ENCODE results near the gene ACOT8. TPM values are rescaled to one million over a fixed set of nuclear protein-coding genes. Genes with fewer than 3 reads are reported as not detected.

The ACOT8 gene
- total and polyA plus RNA-seq, 10 of the 15 experiments (the other 5 are each of a cell fraction or from before 2014, with no cell fraction given): 5.1 to 47.9 (median 31.8) TPM

GRCh38 chr20:45880988-45881788 lies 24.0 kb upstream of the ACOT8 start, which contains the start of gene ZSWIM1 (continued):
- TF ChIP-seq MTA2 (IDR thresholded peaks at IDR 0.05; ENCODE audit: low read depth) (peak; percentile 86), NR2C2 (IDR thresholded peaks at IDR 0.05; ENCODE audit: borderline replicate concordance, control insufficient read depth, insufficient read length, low read depth) (no peak), ZNF217 (IDR thresholded peaks at IDR 0.05) (no peak), ESRRA (IDR thresholded peaks at IDR 0.05; ENCODE audit: low read length) (no peak), IKZF2 (IDR thresholded peaks at IDR 0.05) (peak; percentile 76 to 78), ATF2 (IDR thresholded peaks at IDR 0.05; ENCODE audit: low read length) (no peak), HDAC2 (IDR thresholded peaks at IDR 0.05) (no peak), ELK1 (IDR thresholded peaks at IDR 0.05; ENCODE audit: low read depth, low read length) (no peak), DPF2 (IDR thresholded peaks at IDR 0.05) (peak; percentile 97), NFXL1 (IDR thresholded peaks at IDR 0.05; ENCODE audit: borderline replicate concordance) (no peak), ETV6 (conservative IDR thresholded peaks at IDR 0.05 in 1 of 2, IDR thresholded peaks at IDR 0.05 in 1 of 2; ENCODE audit: borderline replicate concordance in 1 of 2, low read depth in 1 of 2) (no peak), GABPA (IDR thresholded peaks at IDR 0.05; ENCODE audit: low read depth) (no peak), STAT1 (conservative IDR thresholded peaks at IDR 0.05) (no peak), TCF3 (IDR thresholded peaks at IDR 0.05; ENCODE audit: borderline replicate concordance, insufficient read depth, low read depth, low read length) (no peak), RELB (IDR thresholded peaks at IDR 0.05; ENCODE audit: low read depth) (peak; percentile 67), TARDBP (IDR thresholded peaks at IDR 0.05; ENCODE audit: borderline replicate concordance) (no peak), EED (IDR thresholded peaks at IDR 0.05; ENCODE audit: low read depth) (no peak), SMARCA5 (IDR thresholded peaks at IDR 0.05) (peak; percentile 47; the same call in 1 of the 2 replicates)

All from GM12878 (cell line).